ENCODE measurements around the gene LDLRAD3. TPM values are rescaled to one million over a fixed set of nuclear protein-coding genes. Genes with fewer than 3 reads are reported as not detected.
"Not testable (repeated sequence)": the region's sequence is repeated elsewhere in the genome, so short reads cannot be mapped to it uniquely, and the experiment has no call there.

The LDLRAD3 gene
- total and polyA plus RNA-seq, 12 donors, result 5.4 to 16.7 (median 10.2) TPM

GRCh38 chr11:36177836-36178235 is 234.0 kb downstream of the LDLRAD3 start:
- H3K9me3 ChIP-seq (replicated peaks in 1 of 3), result no peaks in the 10 kb centered on the region
- no peak for TF ChIP-seq POLR2A (IDR thresholded peaks at IDR 0.05)
- TF ChIP-seq CTCF (IDR thresholded peaks at IDR 0.05), result no peak
- intact Hi-C loops (cut with DNase I), result no loop called here
- no peak for DNase-seq
- WGBS, 4 donors, result 68 to 83% (median 81%) methylated on average over 2 of the region's 2 CpGs
- peaks cover 10 to 13% of the 10 kb centered on the region in 2 donors for H3K4me1 ChIP-seq (replicated peaks in 1 of 2)
- H3K36me3 ChIP-seq (replicated peaks in 1 of 2), result no peaks in the 10 kb centered on the region
- H3K27me3 ChIP-seq, result no peaks in the 10 kb centered on the region
- H3K4me3 ChIP-seq, result no peak overlapping the region
- H3K27ac ChIP-seq, result no peak overlapping the region

- TF ChIP-seq CTCF (IDR thresholded peaks at IDR 0.05), result no peak
- TF ChIP-seq POLR2A (IDR thresholded peaks at IDR 0.05), result no peak
- Histone ChIP-seq H3K27ac (no peak overlapping the region), H3K4me3 (no peak overlapping the region), H3K4me1 (replicated peaks in 1 of 2) (peaks cover 5 to 16% of the 10 kb centered on the region in 2 donors), H3K27me3 (no peaks in the 10 kb centered on the region), H3K36me3 (replicated peaks in 1 of 2) (no peaks in the 10 kb centered on the region), H3K9me3 (replicated peaks in 1 of 3) (no peaks in the 10 kb centered on the region)
- DNase-seq, result peak in 1 of 7 donors; percentile 17
- intact Hi-C loops (cut with DNase I), result no loop called here
- WGBS, 4 donors, result 79 to 96% (median 92%) methylated on average over 6 of the region's 6 CpGs
Measured at GRCh38 chr11:36186340-36187175, 242.7 kb downstream of the LDLRAD3 start.

- Histone ChIP-seq H3K4me1 (replicated peaks in 1 of 2) (peaks cover 0 to 5% of the 10 kb centered on the region in 2 donors), H3K27me3 (no peaks in the 10 kb centered on the region), H3K9me3 (replicated peaks in 1 of 3) (no peaks in the 10 kb centered on the region), H3K36me3 (replicated peaks in 1 of 2) (no peaks in the 10 kb centered on the region), H3K27ac (no peak overlapping the region), H3K4me3 (no peak overlapping the region)
- 71 to 83% (median 79%) methylated on average over 3 of the region's 3 CpGs for WGBS, 4 donors
- intact Hi-C loops (cut with DNase I), result no loop called here
- TF ChIP-seq POLR2A (IDR thresholded peaks at IDR 0.05) (no peak), CTCF (IDR thresholded peaks at IDR 0.05) (no peak)
- no peak for DNase-seq
Measured at GRCh38 chr11:36187622-36188021, 243.8 kb downstream of the LDLRAD3 start.

- intact Hi-C loops (cut with DNase I); H3K4me3 ChIP-seq; H3K27ac ChIP-seq; H3K9me3 ChIP-seq (replicated peaks in 1 of 3); H3K4me1 ChIP-seq (replicated peaks in 1 of 2); H3K27me3 ChIP-seq; H3K36me3 ChIP-seq (replicated peaks in 1 of 2); DNase-seq: not testable (repeated sequence)
- 94 to 100% (median 100%) methylated on average over 1 of the region's 1 CpG for WGBS, 4 donors
Measured at GRCh38 chr11:36189735-36190134, 245.9 kb downstream of the LDLRAD3 start.

- WGBS, 4 donors, result 88 to 92% (median 91%) methylated on average over 5 of the region's 5 CpGs
- DNase-seq, result no peak
- intact Hi-C loops (cut with DNase I), result no loop called here
- H3K27me3 ChIP-seq, result no peaks in the 10 kb centered on the region
- H3K9me3 ChIP-seq (replicated peaks in 1 of 3), result no peaks in the 10 kb centered on the region
- TF ChIP-seq POLR2A (IDR thresholded peaks at IDR 0.05), result no peak
- no peak for TF ChIP-seq CTCF (IDR thresholded peaks at IDR 0.05)
- no peak overlapping the region for H3K4me3 ChIP-seq
- no peak overlapping the region for H3K27ac ChIP-seq
- no peaks in the 10 kb centered on the region for H3K4me1 ChIP-seq (replicated peaks in 1 of 2)
- H3K36me3 ChIP-seq (replicated peaks in 1 of 2), result no peaks in the 10 kb centered on the region
Measured at GRCh38 chr11:36191941-36192340, 248.1 kb downstream of the LDLRAD3 start.

Measured in adrenal gland (tissue), 12 donors.